MM.1S (cell line): ENCODE data around the gene RGS6.

Experiments used
- EZH2phosphoT487 ChIP-seq: fragments of 300-600 bp; sonication (generic); IDR thresholded peaks from 2 replicates; pipeline ENCODE4 v1.6.1; 2018; ENCODE audit warnings: antibody characterized with exemption, low read length
- TF ChIP-seq, protein P1 (sequence below): fragments of 300-600 bp; sonication (generic); IDR thresholded peaks from 2 replicates; pipeline ENCODE4 v1.5.1; 2016; ENCODE audit warnings: antibody characterized with exemption, low read length, mixed read lengths

DNA sequence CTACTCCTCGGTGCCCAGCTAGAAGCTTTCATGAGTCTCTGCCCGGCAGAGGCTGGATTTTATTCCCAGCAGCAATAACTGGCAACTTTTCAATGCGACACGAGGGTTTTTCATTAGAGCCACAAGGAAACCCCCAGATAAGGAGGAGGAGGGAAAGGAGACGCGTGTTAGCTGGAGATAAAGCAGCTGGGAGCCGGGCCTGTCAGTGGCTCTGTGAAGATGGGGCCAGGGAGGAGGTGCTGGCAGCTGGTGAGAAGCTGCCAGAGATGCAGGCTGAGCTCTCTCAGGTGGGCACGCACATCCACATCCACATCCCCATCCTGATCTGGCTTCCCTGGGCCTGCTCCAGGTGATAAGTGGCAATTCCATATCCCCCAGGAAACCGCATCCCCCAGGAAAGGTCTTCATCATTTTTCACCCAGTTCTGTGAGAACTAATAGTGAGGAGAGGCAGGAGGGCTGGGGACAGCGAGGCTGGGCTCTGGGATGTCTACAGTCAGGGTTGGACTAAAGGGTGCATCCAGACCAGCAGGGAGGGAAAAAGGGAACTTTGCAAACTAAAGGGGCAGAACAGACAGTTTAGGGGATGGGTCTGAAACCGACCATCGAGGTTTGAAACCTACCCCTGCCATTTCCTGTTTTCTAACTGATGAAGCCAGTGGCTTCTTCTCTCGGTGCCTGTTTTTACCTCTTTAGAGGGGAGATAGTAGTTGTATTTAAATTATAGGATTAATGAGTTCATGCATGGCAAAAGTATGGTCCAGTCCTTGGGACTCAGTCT, 548.4 kb downstream of the RGS6 start:
- TF ChIP-seq, protein P1, sequence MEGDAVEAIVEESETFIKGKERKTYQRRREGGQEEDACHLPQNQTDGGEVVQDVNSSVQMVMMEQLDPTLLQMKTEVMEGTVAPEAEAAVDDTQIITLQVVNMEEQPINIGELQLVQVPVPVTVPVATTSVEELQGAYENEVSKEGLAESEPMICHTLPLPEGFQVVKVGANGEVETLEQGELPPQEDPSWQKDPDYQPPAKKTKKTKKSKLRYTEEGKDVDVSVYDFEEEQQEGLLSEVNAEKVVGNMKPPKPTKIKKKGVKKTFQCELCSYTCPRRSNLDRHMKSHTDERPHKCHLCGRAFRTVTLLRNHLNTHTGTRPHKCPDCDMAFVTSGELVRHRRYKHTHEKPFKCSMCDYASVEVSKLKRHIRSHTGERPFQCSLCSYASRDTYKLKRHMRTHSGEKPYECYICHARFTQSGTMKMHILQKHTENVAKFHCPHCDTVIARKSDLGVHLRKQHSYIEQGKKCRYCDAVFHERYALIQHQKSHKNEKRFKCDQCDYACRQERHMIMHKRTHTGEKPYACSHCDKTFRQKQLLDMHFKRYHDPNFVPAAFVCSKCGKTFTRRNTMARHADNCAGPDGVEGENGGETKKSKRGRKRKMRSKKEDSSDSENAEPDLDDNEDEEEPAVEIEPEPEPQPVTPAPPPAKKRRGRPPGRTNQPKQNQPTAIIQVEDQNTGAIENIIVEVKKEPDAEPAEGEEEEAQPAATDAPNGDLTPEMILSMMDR, result no peak
- no peak for TF ChIP-seq EZH2phosphoT487
